ENCODE results near the gene TSPAN18.

TSPAN18 gene

DNA sequence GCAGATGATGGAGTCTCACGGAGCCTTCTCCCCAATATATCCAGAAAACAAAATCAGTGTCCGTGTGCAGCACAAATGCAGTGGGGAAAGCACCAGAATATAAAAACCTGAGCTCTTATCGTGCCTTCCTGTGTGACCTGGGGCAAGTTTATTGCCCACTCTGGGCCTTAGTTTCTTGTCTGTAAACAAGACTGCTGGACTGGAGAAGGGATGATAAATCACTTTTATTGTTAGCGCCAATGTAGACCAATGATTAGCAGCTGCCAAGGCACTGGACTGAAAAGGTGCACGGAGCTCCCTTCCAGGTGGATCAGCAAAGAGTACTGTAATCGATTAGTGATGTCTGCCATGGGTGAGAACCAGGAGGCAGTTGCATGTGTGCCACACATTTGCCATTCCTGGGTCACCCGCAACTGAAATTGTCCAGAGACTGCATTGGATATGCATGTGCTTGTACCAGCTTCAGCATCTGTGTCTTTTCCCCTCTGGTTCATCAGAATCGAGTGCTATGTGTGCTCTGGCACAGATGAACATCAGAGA lies 89.2 kb downstream of the TSPAN18 start:
- H4K20me1 ChIP-seq (ENCODE audit: insufficient read depth, low read length, poor library complexity, severe bottlenecking): no peaks in the 10 kb centered on the region
- H2AFZ ChIP-seq (ENCODE audit: low read length): no peak overlapping the region
- H3K4me2 ChIP-seq (ENCODE audit: low read depth, low read length, poor library complexity, severe bottlenecking): no peak overlapping the region

GRCh38 chr11:44816761-44817160 lies 90.0 kb downstream of the TSPAN18 start:
- H3K27me3 ChIP-seq (ENCODE audit: insufficient read depth, low read length, poor library complexity, severe bottlenecking): no peaks in the 10 kb centered on the region
- H3K4me1 ChIP-seq (ENCODE audit: insufficient read depth, low read length, poor library complexity, severe bottlenecking): no peaks in the 10 kb centered on the region
- no peaks in the 10 kb centered on the region for H3K9me3 ChIP-seq (ENCODE audit: insufficient read depth, low read depth, low read length)
- no peaks in the 10 kb centered on the region for H4K20me1 ChIP-seq (ENCODE audit: insufficient read depth, low read length, poor library complexity, severe bottlenecking)
- H3K9me2 ChIP-seq (replicated peaks; ENCODE audit: low read depth, low read length): no peaks in the 10 kb centered on the region
- H3K79me2 ChIP-seq (ENCODE audit: insufficient read depth, low read length): no peaks in the 10 kb centered on the region
- no peaks in the 10 kb centered on the region for H3K36me3 ChIP-seq (ENCODE audit: insufficient read depth, low read length)
- H3K4me3 ChIP-seq (ENCODE audit: low read length, poor library complexity, severe bottlenecking): no peak overlapping the region
- H3K4me2 ChIP-seq (ENCODE audit: low read depth, low read length, poor library complexity, severe bottlenecking): no peak overlapping the region
- H3F3A ChIP-seq (ENCODE audit: low read depth): no peaks in the 10 kb centered on the region
- TF ChIP-seq CTCF (conservative IDR thresholded peaks at IDR 0.05; ENCODE audit: low read length): no peak
- TF ChIP-seq EZH2phosphoT487 (IDR thresholded peaks at IDR 0.05; ENCODE audit: borderline replicate concordance): no peak
- no peak overlapping the region for H3K9ac ChIP-seq (ENCODE audit: low read depth, low read length, poor library complexity, severe bottlenecking)
- no peak overlapping the region for H2AFZ ChIP-seq (ENCODE audit: low read length)

More for the DNA sequence above, 89.2 kb downstream of the TSPAN18 start:
- TF ChIP-seq EZH2phosphoT487 (IDR thresholded peaks at IDR 0.05; ENCODE audit: borderline replicate concordance) (no peak), CTCF (conservative IDR thresholded peaks at IDR 0.05; ENCODE audit: low read length) (no peak)
- H3K9me3 ChIP-seq (ENCODE audit: insufficient read depth, low read depth, low read length): no peaks in the 10 kb centered on the region
- H3K79me2 ChIP-seq (ENCODE audit: insufficient read depth, low read length): no peaks in the 10 kb centered on the region
- H3F3A ChIP-seq (ENCODE audit: low read depth): no peaks in the 10 kb centered on the region
- no peaks in the 10 kb centered on the region for H3K27me3 ChIP-seq (ENCODE audit: insufficient read depth, low read length, poor library complexity, severe bottlenecking)
- no peaks in the 10 kb centered on the region for H3K9me2 ChIP-seq (replicated peaks; ENCODE audit: low read depth, low read length)
- H3K4me3 ChIP-seq (ENCODE audit: low read length, poor library complexity, severe bottlenecking): no peak overlapping the region
- no peaks in the 10 kb centered on the region for H3K36me3 ChIP-seq (ENCODE audit: insufficient read depth, low read length)
- no peaks in the 10 kb centered on the region for H3K4me1 ChIP-seq (ENCODE audit: insufficient read depth, low read length, poor library complexity, severe bottlenecking)
- no peak overlapping the region for H3K9ac ChIP-seq (ENCODE audit: low read depth, low read length, poor library complexity, severe bottlenecking)

DNA sequence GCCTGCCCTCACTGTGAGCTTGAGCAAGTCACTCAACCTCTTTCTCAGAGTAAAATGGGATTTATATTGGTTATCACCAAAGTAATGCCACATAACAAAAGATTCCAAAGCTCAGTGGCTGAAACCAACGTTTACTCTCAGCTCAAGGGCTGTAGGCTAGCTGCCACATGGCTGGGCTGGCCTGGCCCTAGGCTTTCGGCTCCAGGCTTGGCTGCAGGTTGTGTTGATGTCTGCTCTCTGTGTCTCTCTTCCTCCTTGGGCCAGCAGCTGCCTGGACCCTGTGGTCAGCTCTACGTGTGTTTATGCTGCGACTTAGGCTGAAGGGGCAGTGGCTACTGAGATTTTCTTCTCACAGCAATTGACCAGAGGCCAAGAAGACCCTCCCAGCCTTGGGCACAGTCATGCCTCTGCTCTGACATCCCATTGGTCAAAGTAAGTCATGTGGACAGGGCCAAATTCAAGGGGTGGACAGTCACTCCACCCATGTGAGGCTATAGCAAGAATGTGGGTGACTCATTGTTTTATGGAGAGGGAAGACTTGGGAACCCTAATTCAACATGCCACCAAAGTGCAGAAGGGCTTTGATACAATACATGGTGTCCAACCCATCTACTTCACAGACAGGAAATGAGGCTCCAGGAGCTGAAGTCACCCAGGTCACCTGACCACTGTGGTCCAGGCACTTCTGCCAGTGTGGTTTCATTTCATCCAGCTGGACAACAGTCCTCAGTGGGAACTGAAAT lies 90.6 kb downstream of the TSPAN18 start:
- no peaks in the 10 kb centered on the region for H3K9me2 ChIP-seq (replicated peaks; ENCODE audit: low read depth, low read length)

More for the DNA sequence above, 90.6 kb downstream of the TSPAN18 start:
- no peak for TF ChIP-seq CTCF (conservative IDR thresholded peaks at IDR 0.05; ENCODE audit: low read length)
- TF ChIP-seq EZH2phosphoT487 (IDR thresholded peaks at IDR 0.05; ENCODE audit: borderline replicate concordance): no peak
- H2AFZ ChIP-seq (ENCODE audit: low read length): no peak overlapping the region
- H3K9ac ChIP-seq (ENCODE audit: low read depth, low read length, poor library complexity, severe bottlenecking): no peak overlapping the region
- no peaks in the 10 kb centered on the region for H3F3A ChIP-seq (ENCODE audit: low read depth)
- no peaks in the 10 kb centered on the region for H3K79me2 ChIP-seq (ENCODE audit: insufficient read depth, low read length)
- H3K9me3 ChIP-seq (ENCODE audit: insufficient read depth, low read depth, low read length): no peaks in the 10 kb centered on the region
- no peaks in the 10 kb centered on the region for H3K4me1 ChIP-seq (ENCODE audit: insufficient read depth, low read length, poor library complexity, severe bottlenecking)
- H3K27me3 ChIP-seq (ENCODE audit: insufficient read depth, low read length, poor library complexity, severe bottlenecking): no peaks in the 10 kb centered on the region
- H4K20me1 ChIP-seq (ENCODE audit: insufficient read depth, low read length, poor library complexity, severe bottlenecking): no peaks in the 10 kb centered on the region
- no peak overlapping the region for H3K4me2 ChIP-seq (ENCODE audit: low read depth, low read length, poor library complexity, severe bottlenecking)
- H3K4me3 ChIP-seq (ENCODE audit: low read length, poor library complexity, severe bottlenecking): no peak overlapping the region
- no peaks in the 10 kb centered on the region for H3K36me3 ChIP-seq (ENCODE audit: insufficient read depth, low read length)
